ENCODE results near the gene PACRG.

Gene PACRG

GRCh38 chr6:163100259-163100658 is 372.5 kb downstream of the PACRG start:
- no peaks in the 10 kb centered on the region for H3K36me3 ChIP-seq (ENCODE audit: control insufficient read depth, insufficient read depth, low read length)
- no peaks in the 10 kb centered on the region for H3K9me3 ChIP-seq (ENCODE audit: control insufficient read depth, low read length)
- H3K4me3 ChIP-seq (ENCODE audit: insufficient read depth, low read depth, low read length): no peak overlapping the region
- H3K4me1 ChIP-seq (ENCODE audit: control insufficient read depth, insufficient read depth, low read length): no peaks in the 10 kb centered on the region
- WGBS, 2 experiments: 94 to 95% methylated on average over 27 of the region's 27 CpGs
- H3K27ac ChIP-seq (ENCODE audit: insufficient read depth, low read depth, low read length, poor library complexity, severe bottlenecking): no peak overlapping the region
- H3K27me3 ChIP-seq (ENCODE audit: control insufficient read depth, insufficient read depth, low read length, poor library complexity, severe bottlenecking): no peaks in the 10 kb centered on the region

GRCh38 chr6:163113358-163113962 is 385.7 kb downstream of the PACRG start:
- Histone ChIP-seq H3K9me3 (ENCODE audit: control insufficient read depth, low read length) (no peaks in the 10 kb centered on the region), H3K27me3 (ENCODE audit: control insufficient read depth, insufficient read depth, low read length, poor library complexity, severe bottlenecking) (no peaks in the 10 kb centered on the region), H3K36me3 (ENCODE audit: control insufficient read depth, insufficient read depth, low read length) (no peaks in the 10 kb centered on the region), H3K4me1 (ENCODE audit: control insufficient read depth, insufficient read depth, low read length) (no peaks in the 10 kb centered on the region), H3K27ac (ENCODE audit: insufficient read depth, low read depth, low read length, poor library complexity, severe bottlenecking) (no peak overlapping the region), H3K4me3 (ENCODE audit: insufficient read depth, low read depth, low read length) (no peak overlapping the region)
- WGBS, 2 experiments: 80 to 100% methylated on average over 1 to 2 of the region's 2 CpGs

GRCh38 chr6:163118941-163119340 is 391.2 kb downstream of the PACRG start:
- Histone ChIP-seq H3K27ac (ENCODE audit: insufficient read depth, low read depth, low read length, poor library complexity, severe bottlenecking) (no peak overlapping the region), H3K4me1 (ENCODE audit: control insufficient read depth, insufficient read depth, low read length) (no peaks in the 10 kb centered on the region), H3K36me3 (ENCODE audit: control insufficient read depth, insufficient read depth, low read length) (no peaks in the 10 kb centered on the region), H3K9me3 (ENCODE audit: control insufficient read depth, low read length) (no peaks in the 10 kb centered on the region), H3K27me3 (ENCODE audit: control insufficient read depth, insufficient read depth, low read length, poor library complexity, severe bottlenecking) (no peaks in the 10 kb centered on the region), H3K4me3 (ENCODE audit: insufficient read depth, low read depth, low read length) (no peak overlapping the region)
- 92% methylated on average over 6 of the region's 6 CpGs for WGBS, 2 experiments

- Histone ChIP-seq H3K4me3 (ENCODE audit: insufficient read depth, low read depth, low read length) (no peak overlapping the region), H3K4me1 (ENCODE audit: control insufficient read depth, insufficient read depth, low read length) (no peaks in the 10 kb centered on the region), H3K36me3 (ENCODE audit: control insufficient read depth, insufficient read depth, low read length) (no peaks in the 10 kb centered on the region), H3K27ac (ENCODE audit: insufficient read depth, low read depth, low read length, poor library complexity, severe bottlenecking) (no peak overlapping the region), H3K27me3 (ENCODE audit: control insufficient read depth, insufficient read depth, low read length, poor library complexity, severe bottlenecking) (no peaks in the 10 kb centered on the region), H3K9me3 (ENCODE audit: control insufficient read depth, low read length) (no peaks in the 10 kb centered on the region)
- WGBS, 2 experiments: 79 to 94% methylated on average over 3 of the region's 3 CpGs
These were observed 392.4 kb downstream of the PACRG start for GRCh38 chr6:163120223-163120622.

GRCh38 chr6:163121270-163121669 is 393.5 kb downstream of the PACRG start:
- H3K4me3 ChIP-seq (ENCODE audit: insufficient read depth, low read depth, low read length): no peak overlapping the region
- no peaks in the 10 kb centered on the region for H3K9me3 ChIP-seq (ENCODE audit: control insufficient read depth, low read length)
- H3K27ac ChIP-seq (ENCODE audit: insufficient read depth, low read depth, low read length, poor library complexity, severe bottlenecking): no peak overlapping the region
- no peaks in the 10 kb centered on the region for H3K27me3 ChIP-seq (ENCODE audit: control insufficient read depth, insufficient read depth, low read length, poor library complexity, severe bottlenecking)
- 89 to 96% methylated on average over 5 of the region's 5 CpGs for WGBS, 2 experiments
- H3K4me1 ChIP-seq (ENCODE audit: control insufficient read depth, insufficient read depth, low read length): no peaks in the 10 kb centered on the region
- no peaks in the 10 kb centered on the region for H3K36me3 ChIP-seq (ENCODE audit: control insufficient read depth, insufficient read depth, low read length)

GRCh38 chr6:163122365-163122764 is 394.6 kb downstream of the PACRG start:
- H3K36me3 ChIP-seq (ENCODE audit: control insufficient read depth, insufficient read depth, low read length): no peaks in the 10 kb centered on the region
- H3K4me3 ChIP-seq (ENCODE audit: insufficient read depth, low read depth, low read length): no peak overlapping the region
- WGBS, 2 experiments: 95 to 97% methylated on average over 12 of the region's 12 CpGs
- no peaks in the 10 kb centered on the region for H3K9me3 ChIP-seq (ENCODE audit: control insufficient read depth, low read length)
- H3K27ac ChIP-seq (ENCODE audit: insufficient read depth, low read depth, low read length, poor library complexity, severe bottlenecking): no peak overlapping the region
- H3K27me3 ChIP-seq (ENCODE audit: control insufficient read depth, insufficient read depth, low read length, poor library complexity, severe bottlenecking): no peaks in the 10 kb centered on the region
- H3K4me1 ChIP-seq (ENCODE audit: control insufficient read depth, insufficient read depth, low read length): no peaks in the 10 kb centered on the region

GRCh38 chr6:163123098-163123497 is 395.3 kb downstream of the PACRG start:
- Histone ChIP-seq H3K27me3 (ENCODE audit: control insufficient read depth, insufficient read depth, low read length, poor library complexity, severe bottlenecking) (no peaks in the 10 kb centered on the region), H3K27ac (ENCODE audit: insufficient read depth, low read depth, low read length, poor library complexity, severe bottlenecking) (no peak overlapping the region), H3K9me3 (ENCODE audit: control insufficient read depth, low read length) (no peaks in the 10 kb centered on the region), H3K4me3 (ENCODE audit: insufficient read depth, low read depth, low read length) (no peak overlapping the region), H3K4me1 (ENCODE audit: control insufficient read depth, insufficient read depth, low read length) (no peaks in the 10 kb centered on the region), H3K36me3 (ENCODE audit: control insufficient read depth, insufficient read depth, low read length) (no peaks in the 10 kb centered on the region)
- WGBS, 2 experiments: 69 to 74% methylated on average over 9 of the region's 9 CpGs

DNA sequence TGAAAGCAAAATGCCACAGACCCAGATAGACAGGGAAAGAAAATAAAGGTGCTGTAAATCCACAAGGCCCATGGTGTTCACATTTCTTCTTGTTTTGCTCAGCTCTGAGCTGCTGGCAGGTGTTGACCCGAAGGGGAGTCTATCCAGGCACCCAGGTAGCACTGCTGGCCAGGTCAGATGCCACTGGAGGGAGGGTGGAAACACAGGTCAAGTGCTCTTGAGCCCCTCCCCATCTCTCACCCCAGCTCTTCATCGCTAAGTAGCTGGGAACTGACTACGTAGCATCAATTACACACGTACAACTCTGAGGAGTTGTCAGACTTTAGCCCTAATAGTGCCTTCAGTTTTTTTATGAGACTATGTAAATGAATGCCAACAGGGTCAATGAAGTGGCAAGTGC is 399.0 kb downstream of the PACRG start:
- no peaks in the 10 kb centered on the region for H3K36me3 ChIP-seq (ENCODE audit: control insufficient read depth, insufficient read depth, low read length)
- H3K4me3 ChIP-seq (ENCODE audit: insufficient read depth, low read depth, low read length): no peak overlapping the region
- H3K4me1 ChIP-seq (ENCODE audit: control insufficient read depth, insufficient read depth, low read length): no peaks in the 10 kb centered on the region
- 92 to 93% methylated on average over 4 of the region's 4 CpGs for WGBS, 2 experiments
- no peaks in the 10 kb centered on the region for H3K27me3 ChIP-seq (ENCODE audit: control insufficient read depth, insufficient read depth, low read length, poor library complexity, severe bottlenecking)
- H3K9me3 ChIP-seq (ENCODE audit: control insufficient read depth, low read length): no peaks in the 10 kb centered on the region
- H3K27ac ChIP-seq (ENCODE audit: insufficient read depth, low read depth, low read length, poor library complexity, severe bottlenecking): no peak overlapping the region

DNA sequence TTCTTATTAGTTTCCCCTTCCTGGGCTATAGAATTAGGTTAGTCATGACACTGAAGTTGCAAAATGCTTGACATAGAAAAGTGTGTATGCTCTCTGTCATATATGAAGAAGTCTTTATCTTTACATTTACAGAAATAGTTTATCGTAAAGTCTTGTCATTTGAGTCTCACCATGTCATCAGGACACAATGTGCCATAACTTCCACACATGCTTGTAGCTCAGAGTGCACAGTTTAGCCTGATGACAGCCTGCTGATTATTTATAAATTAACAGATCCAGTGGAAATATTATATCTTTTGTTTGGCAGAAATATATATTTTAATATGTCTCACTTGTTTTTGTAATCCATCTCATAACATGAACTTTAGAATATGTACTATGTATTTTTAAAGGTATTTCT is 399.8 kb downstream of the PACRG start:
- no peaks in the 10 kb centered on the region for H3K27me3 ChIP-seq (ENCODE audit: control insufficient read depth, insufficient read depth, low read length, poor library complexity, severe bottlenecking)
- H3K27ac ChIP-seq (ENCODE audit: insufficient read depth, low read depth, low read length, poor library complexity, severe bottlenecking): no peak overlapping the region
- H3K4me1 ChIP-seq (ENCODE audit: control insufficient read depth, insufficient read depth, low read length): no peaks in the 10 kb centered on the region
- no peak overlapping the region for H3K4me3 ChIP-seq (ENCODE audit: insufficient read depth, low read depth, low read length)
- H3K36me3 ChIP-seq (ENCODE audit: control insufficient read depth, insufficient read depth, low read length): no peaks in the 10 kb centered on the region
- 100% methylated on average over 1 of the region's 1 CpG for WGBS, 2 experiments
- no peaks in the 10 kb centered on the region for H3K9me3 ChIP-seq (ENCODE audit: control insufficient read depth, low read length)

DNA sequence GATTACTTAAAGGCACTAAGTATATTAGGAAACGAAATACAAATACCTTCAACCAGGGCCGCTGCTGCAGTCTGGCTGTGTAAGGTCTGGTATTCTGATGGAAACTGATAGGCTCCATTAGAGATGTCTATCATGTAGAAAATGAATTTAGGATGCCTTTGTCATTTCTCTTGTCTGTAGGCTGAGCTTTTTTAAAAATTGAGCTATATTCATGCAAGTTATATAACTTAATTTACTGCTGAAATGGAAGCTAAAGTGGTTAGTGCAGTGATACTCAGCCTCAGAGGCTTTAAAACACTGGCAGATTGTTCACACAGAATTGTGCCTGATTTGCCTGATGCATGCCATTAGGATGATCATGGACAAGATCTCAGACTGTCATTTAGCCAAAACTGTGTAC is 400.6 kb downstream of the PACRG start:
- Histone ChIP-seq H3K4me3 (ENCODE audit: insufficient read depth, low read depth, low read length) (no peak overlapping the region), H3K27ac (ENCODE audit: insufficient read depth, low read depth, low read length, poor library complexity, severe bottlenecking) (no peak overlapping the region), H3K36me3 (ENCODE audit: control insufficient read depth, insufficient read depth, low read length) (no peaks in the 10 kb centered on the region), H3K27me3 (ENCODE audit: control insufficient read depth, insufficient read depth, low read length, poor library complexity, severe bottlenecking) (no peaks in the 10 kb centered on the region), H3K9me3 (ENCODE audit: control insufficient read depth, low read length) (no peaks in the 10 kb centered on the region), H3K4me1 (ENCODE audit: control insufficient read depth, insufficient read depth, low read length) (no peaks in the 10 kb centered on the region)
- WGBS, 2 experiments: 89 to 100% methylated on average over 1 to 2 of the region's 2 CpGs
